ENCODE data around the gene TMEM120A.

The TMEM120A gene

GRCh38 chr7:75995996-75996395, 1.6 kb upstream of the TMEM120A start:
- no peak for DNase-seq (ENCODE audit: low read depth in 2 of 2)

DNA sequence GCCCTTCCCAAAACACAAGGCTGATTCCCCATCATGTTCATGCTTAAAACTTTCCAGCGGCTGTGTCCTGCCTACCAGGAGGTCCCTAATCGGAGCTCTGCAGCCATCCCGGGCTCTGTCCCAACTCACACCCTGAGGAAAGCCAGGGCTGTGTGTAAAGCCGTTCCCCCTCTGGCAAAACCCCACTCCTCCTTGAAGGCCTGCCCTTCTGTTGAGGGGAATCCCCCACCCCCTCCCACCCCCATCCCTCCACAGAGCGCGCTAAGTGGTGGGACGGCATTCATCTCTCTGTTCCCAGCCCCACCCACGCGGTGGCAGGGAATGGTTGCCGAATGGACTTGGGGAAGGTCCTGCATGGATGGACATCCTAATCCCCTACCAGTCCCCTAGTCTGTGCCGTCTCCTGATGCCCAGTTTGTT, 667 bp upstream of the TMEM120A start:
- DNase-seq (ENCODE audit: low read depth in 2 of 2), result no peak

- no peak for DNase-seq (ENCODE audit: low read depth in 2 of 2)
Measured at GRCh38 chr7:75993689-75994387, 557 bp downstream of the TMEM120A start.

- DNase-seq (ENCODE audit: low read depth in 2 of 2), result no peak
Measured at GRCh38 chr7:75992083-75992755, 2.2 kb downstream of the TMEM120A start.

- no peak for DNase-seq (ENCODE audit: low read depth in 2 of 2)
Measured at GRCh38 chr7:75991531-75992082, 2.8 kb downstream of the TMEM120A start.

- DNase-seq (ENCODE audit: low read depth in 2 of 2), result no peak
Measured at GRCh38 chr7:75989500-75990388, 4.7 kb downstream of the TMEM120A start.

DNA sequence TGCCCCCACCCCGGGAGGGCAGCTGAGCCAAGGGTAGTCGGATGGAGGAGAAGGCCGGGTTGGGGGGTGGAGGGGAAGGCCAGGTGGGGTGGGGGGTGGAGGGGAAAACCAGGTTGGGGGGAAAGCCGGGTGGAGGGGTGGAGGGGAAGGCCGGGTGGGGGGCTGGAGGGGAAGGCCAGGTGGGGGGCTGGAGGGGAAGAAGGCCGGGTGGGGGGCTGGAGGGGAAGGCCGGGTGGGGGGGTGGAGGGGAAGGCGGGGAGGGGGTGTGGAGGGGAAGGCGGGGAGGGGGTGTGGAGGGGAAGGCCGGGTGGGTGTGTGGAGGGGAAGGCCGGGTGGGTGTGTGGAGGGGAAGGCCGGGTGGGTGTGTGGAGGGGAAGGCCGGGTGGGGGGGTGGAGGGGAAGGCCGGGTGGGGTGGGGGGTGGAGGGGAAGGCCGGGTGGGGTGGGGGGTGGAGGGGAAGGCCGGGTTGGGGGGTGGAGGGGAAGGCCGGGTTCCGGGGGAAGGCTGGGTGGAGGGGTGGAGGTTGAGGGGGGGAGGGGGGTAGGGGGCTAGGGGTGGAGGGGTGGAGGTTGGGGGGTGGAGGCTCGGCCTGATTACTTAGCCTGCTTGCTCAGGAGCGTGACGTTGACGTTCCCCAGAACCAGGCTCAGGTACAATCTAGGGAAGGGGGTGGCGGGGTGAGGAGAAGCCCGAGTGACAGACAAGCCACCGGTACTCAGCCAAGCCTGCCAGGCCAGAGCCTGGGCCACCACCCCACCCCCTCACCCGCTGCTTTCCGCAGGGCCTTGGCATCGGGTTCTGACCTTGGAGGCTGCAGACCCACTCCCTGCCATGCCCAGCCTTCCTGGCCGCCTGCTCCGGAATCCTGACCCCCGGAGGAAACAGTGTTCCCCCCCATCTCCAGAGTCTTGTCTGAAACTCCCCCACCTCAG, 5.6 kb downstream of the TMEM120A start:
- no peak for DNase-seq (ENCODE audit: low read depth in 2 of 2)

DNA sequence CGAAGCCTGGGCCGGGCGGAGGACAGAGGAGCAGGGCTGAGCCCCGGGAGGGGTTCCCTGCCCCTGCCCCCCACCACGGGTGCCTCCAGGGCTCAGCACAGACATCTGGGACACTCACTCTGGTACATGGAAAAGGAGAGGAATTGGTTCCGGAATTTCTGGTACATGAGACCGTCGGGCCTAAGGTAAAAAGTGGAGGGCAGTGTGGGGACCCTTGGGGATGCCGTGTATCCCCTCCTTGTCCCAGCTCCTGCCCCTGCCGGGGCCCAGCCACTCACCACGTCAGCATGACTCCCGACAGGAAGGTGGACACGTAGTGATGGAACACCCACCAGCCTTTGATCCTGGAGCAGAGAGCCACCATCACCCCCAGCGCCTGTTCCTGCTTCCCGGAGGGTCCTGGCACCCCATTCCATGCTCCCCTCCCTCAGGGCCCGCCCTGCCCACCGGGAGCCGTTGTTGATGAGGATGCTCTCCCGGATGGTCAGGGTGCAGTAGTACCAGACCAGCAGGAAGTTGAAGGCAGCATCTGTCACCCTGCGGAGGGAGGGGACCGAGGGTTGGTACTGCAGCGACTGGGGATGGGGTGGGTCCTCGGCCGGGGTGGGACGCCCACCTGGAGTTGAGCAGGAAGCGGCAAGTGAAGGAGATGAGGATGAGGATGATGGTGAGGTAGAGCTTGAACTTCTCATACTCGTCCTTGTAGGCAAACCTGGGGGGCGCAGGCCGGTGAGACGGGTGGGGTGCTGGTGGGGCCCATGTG, 6.4 kb downstream of the TMEM120A start:
- DNase-seq (ENCODE audit: low read depth in 2 of 2), result no peak

GRCh38 chr7:75987026-75987804, 7.2 kb downstream of the TMEM120A start:
- no peak for DNase-seq (ENCODE audit: low read depth in 2 of 2)

DNA sequence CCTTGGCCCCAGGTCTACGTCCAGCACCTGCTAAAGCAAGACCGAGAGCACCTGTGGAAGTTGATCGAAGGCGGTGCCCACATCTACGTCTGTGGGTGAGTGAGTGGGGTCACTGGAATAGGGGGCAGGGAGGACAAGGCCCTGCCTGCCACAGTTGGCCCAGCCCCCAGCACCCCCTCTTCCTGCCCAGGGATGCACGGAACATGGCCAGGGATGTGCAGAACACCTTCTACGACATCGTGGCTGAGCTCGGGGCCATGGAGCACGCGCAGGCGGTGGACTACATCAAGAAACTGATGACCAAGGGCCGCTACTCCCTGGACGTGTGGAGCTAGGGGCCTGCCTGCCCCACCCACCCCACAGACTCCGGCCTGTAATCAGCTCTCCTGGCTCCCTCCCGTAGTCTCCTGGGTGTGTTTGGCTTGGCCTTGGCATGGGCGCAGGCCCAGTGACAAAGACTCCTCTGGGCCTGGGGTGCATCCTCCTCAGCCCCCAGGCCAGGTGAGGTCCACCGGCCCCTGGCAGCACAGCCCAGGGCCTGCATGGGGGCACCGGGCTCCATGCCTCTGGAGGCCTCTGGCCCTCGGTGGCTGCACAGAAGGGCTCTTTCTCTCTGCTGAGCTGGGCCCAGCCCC, 8.1 kb downstream of the TMEM120A start:
- no peak for DNase-seq (ENCODE audit: low read depth in 2 of 2)

DNA sequence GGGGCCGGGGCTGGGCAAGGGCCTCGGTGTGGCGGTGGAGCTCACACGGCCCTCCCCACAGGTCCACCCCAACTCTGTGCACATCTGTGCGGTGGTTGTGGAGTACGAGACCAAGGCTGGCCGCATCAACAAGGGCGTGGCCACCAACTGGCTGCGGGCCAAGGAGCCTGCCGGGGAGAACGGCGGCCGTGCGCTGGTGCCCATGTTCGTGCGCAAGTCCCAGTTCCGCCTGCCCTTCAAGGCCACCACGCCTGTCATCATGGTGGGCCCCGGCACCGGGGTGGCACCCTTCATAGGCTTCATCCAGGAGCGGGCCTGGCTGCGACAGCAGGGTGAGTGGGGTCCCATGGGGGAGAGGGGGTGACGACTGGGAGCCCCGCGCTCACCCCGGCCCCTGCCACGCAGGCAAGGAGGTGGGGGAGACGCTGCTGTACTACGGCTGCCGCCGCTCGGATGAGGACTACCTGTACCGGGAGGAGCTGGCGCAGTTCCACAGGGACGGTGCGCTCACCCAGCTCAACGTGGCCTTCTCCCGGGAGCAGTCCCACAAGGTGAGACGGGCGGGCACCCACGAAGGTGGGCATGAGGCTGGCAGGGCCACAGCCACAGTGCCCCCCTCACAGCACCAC, 8.8 kb downstream of the TMEM120A start:
- DNase-seq (ENCODE audit: low read depth in 2 of 2), result no peak

GRCh38 chr7:75985009-75985517, 9.3 kb downstream of the TMEM120A start:
- DNase-seq (ENCODE audit: low read depth in 2 of 2), result no peak

GRCh38 chr7:75984130-75985008, 10.0 kb downstream of the TMEM120A start:
- DNase-seq (ENCODE audit: low read depth in 2 of 2), result no peak

DNA sequence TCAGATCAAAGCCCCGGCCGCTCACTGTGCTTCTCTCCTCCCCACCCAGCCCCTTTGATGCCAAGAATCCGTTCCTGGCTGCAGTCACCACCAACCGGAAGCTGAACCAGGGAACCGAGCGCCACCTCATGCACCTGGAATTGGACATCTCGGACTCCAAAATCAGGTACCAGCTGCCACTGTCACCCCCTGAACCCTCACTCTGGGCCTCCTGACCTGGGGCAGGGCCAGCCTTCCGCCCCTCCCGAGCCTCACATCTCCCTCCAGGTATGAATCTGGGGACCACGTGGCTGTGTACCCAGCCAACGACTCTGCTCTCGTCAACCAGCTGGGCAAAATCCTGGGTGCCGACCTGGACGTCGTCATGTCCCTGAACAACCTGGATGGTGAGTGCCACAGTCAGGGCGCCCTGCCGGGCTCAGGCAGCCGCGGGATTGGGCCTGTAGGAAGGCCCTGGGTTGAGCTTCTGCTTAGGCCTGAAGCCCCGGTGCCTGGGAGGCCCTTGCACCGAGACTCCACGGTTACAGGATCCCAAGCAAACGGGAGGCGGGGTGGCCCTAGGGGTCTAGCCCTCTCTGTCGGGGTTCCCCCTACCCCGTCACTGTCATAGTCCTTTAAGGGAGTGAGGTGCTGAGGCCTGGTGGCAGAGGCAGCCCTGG, 10.8 kb downstream of the TMEM120A start:
- no peak for DNase-seq (ENCODE audit: low read depth in 2 of 2)

GRCh38 chr7:75982306-75983064, 11.9 kb downstream of the TMEM120A start:
- no peak for DNase-seq (ENCODE audit: low read depth in 2 of 2)
